ENCODE data around the gene LAMA5. TPM values are rescaled to one million over a fixed set of nuclear protein-coding genes. Genes with fewer than 3 reads are reported as not detected.

Gene LAMA5
- total RNA-seq, 2 experiments from 2014 or later, result 0.99 to 1.9 TPM

DNA sequence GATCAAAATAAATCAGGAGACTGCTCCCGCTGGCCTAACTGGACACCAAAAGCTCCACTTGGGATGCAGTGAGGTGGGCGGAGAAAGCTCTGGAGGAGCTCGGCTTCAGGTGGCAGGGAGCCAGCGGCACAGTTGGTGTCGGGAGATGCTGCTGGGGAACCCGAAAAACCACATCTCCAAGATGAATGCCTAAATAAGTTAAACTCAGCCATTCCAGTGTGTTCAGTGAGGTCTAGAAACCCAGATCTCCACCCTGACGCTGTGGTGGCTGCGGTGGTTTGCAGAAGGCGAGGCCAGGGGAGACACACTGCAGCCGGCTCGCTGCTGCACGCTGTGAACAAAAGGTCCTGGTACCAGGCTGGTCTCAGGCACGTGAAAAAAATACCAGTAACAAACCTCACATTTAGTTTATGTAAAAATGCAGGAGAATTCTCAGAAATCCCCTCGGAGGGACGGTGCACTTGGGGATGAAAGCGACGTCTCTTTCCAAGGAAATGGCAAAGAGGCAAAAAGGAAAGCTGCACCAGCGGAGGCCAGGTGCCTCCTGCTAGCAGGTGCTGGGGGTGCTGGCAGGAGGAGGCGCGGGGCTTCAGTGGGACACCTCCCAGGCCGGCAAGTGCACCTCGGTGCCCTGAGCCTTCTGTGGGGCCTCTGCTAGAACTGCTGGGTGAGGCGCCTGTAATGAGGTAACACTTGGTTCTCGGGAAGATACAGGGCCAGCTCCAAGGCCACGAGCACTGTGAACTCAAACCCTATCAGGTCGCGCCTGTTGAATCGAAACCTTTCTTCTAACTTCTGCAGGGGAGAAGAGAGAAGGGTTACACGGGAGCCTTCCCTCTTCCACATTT lies 23.4 kb upstream of the LAMA5 start:
- peaks cover 29% of the 10 kb centered on the region for H3K4me1 Mint-ChIP-seq
- no peak overlapping the region for H3K27ac Mint-ChIP-seq
- ATAC-seq, result no peak
- H3K4me3 Mint-ChIP-seq, result no peak overlapping the region
- H3K36me3 Mint-ChIP-seq, result peaks cover 26% of the 10 kb centered on the region
- CTCF ChIA-PET, result interaction anchor here (1.4 kb wide), 1 partner anchor 8 kb away, joined by 4 read pairs; no protein-coding TSS in a partner anchor
- no peaks in the 10 kb centered on the region for H3K27me3 Mint-ChIP-seq
- no peaks in the 10 kb centered on the region for H3K9me3 Mint-ChIP-seq (ENCODE audit: low read depth)
- DNase-seq, result no peak

DNA sequence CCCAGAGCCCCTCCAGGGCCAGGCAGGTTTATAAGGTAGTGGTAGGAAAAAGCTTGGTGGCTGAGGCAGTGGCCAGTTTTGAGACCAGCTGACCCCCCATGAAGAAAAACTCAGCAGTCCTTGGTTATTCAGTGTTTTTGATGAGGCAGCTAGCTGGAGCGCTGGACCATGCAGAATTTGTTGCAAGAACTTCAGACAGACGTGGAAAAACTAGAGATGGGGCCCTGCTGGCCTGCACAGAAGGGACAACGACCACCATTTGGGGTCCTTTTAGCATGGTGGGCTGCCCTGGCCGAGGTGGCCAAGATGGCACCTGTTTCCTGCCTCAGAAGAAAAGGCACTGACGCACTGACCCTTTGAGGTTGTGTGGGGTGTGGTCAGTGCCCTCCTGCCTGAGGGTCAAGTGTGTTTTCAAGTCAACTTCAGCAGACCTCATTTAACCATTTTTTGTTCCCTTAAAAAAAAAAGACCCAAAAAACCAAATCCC lies 22.5 kb upstream of the LAMA5 start:
- Mint-ChIP-seq H3K4me3 (no peak overlapping the region), H3K27me3 (no peaks in the 10 kb centered on the region), H3K4me1 (peaks cover 36% of the 10 kb centered on the region), H3K27ac (no peak overlapping the region), H3K9me3 (ENCODE audit: low read depth) (no peaks in the 10 kb centered on the region), H3K36me3 (peaks cover 26% of the 10 kb centered on the region)
- DNase-seq (no peak), ATAC-seq (no peak)
- CTCF ChIA-PET, result no interaction called here

DNA sequence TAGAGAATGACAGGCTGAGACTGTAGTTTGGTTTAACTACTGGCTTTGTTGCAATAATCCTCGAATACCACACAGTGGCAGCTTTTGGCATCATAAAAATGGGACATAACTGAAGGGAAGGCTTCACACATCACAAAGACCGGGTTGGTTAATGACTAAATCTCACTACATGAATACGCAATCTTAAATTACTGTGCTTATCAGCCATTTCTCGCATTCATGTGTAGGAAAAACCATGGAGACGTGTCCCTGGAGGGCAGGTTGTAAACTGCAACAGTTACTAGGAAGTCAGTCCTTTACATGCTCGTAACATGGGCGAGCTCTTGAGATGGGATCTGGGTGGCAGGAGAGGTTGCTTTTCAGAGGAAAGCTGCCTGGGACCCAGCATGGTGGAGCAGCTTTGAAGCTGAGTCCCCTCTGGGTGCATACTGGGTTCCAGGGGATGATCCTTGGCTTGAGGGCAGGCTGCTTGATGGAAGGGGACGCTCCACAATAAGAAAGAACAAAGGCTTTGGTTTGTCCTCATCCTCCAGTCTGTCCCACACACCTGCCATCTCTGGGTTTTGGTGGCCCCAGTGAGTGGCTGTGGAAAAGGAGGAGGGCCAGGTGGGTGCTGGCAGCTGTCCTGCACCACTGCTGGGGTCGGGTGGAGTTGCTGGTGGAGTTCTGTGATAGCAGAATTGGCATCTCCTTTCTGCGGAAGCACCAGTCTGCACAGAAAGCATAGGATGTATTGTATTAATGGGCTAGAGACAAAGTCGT lies 21.9 kb upstream of the LAMA5 start:
- peak overlapping the region; percentile 9 for H3K27ac Mint-ChIP-seq
- CTCF ChIA-PET, result no interaction called here
- ATAC-seq (no peak), DNase-seq (no peak)
- peaks cover 26% of the 10 kb centered on the region for H3K36me3 Mint-ChIP-seq
- peak overlapping the region; percentile 92 for H3K4me3 Mint-ChIP-seq
- no peaks in the 10 kb centered on the region for H3K27me3 Mint-ChIP-seq
- H3K9me3 Mint-ChIP-seq (ENCODE audit: low read depth), result no peaks in the 10 kb centered on the region
- peaks cover 40% of the 10 kb centered on the region for H3K4me1 Mint-ChIP-seq

DNA sequence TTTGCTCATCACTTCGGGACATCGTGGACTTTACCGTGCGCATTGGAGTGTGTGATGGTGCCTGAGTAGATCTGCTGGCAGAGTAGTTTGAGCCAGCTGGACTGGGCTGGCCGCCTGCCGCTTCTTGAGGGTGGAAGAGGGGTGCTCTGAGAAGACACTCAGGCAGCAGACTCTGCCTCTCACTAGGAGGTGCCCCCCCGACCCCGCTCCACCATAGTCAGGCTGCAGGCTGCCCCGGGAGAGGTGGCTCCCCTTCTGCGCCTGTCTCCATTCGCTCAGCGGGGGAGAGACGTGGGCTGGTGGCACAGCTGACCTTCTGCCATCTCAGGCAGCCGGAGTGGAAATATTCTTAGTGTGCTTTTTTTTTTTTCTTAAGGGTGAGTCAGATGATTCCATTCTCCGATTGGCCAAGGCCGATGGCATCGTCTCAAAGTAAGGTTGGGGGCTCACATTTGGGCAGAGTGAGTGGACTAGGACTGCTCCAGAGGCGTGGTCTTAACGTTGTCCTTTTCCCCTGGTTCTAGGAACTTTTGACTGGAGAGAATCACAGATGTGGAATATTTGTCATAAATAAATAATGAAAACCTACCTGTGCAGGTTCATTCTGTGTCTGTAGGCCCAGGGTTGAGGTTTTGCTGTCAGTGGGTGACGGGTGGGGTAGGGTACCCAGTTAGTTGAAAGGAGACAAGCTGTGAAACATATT lies 21.0 kb upstream of the LAMA5 start:
- Mint-ChIP-seq H3K4me1 (peaks cover 44% of the 10 kb centered on the region), H3K4me3 (peak overlapping the region; percentile 92), H3K27me3 (no peaks in the 10 kb centered on the region), H3K27ac (peak overlapping the region; percentile 92), H3K9me3 (ENCODE audit: low read depth) (no peaks in the 10 kb centered on the region), H3K36me3 (peaks cover 26% of the 10 kb centered on the region)
- CTCF ChIA-PET, result interaction anchor here (0.7 to 2.0 kb wide), 3 partner anchors 85 to 827 kb away, joined by 3 to 11 read pairs (median 3); partner anchors contain the start of gene ADRM1
- DNase-seq (no peak), ATAC-seq (no peak)

DNA sequence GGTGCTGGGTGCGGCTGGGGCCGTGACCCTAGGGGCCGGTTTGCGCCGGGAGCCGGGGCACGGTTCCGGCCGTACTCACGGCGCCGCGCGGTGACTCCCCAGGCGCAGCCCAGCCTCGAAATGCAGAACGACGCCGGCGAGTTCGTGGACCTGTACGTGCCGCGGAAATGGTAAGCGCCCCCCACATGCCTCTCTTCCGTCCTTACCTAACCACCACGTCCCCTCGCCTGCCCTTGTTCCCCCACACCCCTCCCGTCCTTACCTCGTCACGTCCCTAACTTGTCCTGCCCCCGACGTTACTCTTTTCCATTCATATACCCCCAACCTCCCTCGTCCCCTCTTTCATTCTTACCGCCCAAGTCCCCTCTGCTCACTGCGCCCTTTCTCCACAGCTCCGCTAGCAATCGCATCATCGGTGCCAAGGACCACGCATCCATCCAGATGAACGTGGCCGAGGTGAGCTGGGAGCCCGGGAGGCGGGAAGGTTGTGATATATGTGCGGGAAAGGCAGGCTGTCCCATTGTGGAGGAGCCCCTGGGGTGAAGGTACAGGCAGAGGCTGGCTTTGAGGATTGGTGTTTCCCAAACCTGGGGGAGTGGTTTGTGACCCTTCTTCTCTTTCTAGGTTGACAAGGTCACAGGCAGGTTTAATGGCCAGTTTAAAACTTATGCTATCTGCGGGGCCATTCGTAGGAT lies 20.3 kb upstream of the LAMA5 start:
- peak overlapping the region; percentile 92 for H3K4me3 Mint-ChIP-seq
- ATAC-seq, result no peak
- peak overlapping the region; percentile 92 for H3K27ac Mint-ChIP-seq
- peaks cover 28% of the 10 kb centered on the region for H3K36me3 Mint-ChIP-seq
- H3K4me1 Mint-ChIP-seq, result peaks cover 48% of the 10 kb centered on the region
- H3K27me3 Mint-ChIP-seq, result no peaks in the 10 kb centered on the region
- CTCF ChIA-PET, result interaction anchor here (0.7 to 2.0 kb wide), 4 partner anchors 85 to 836 kb away, joined by 3 to 11 read pairs (median 3); partner anchors contain the start of gene ADRM1
- no peaks in the 10 kb centered on the region for H3K9me3 Mint-ChIP-seq (ENCODE audit: low read depth)
- peak; percentile 52 for DNase-seq

DNA sequence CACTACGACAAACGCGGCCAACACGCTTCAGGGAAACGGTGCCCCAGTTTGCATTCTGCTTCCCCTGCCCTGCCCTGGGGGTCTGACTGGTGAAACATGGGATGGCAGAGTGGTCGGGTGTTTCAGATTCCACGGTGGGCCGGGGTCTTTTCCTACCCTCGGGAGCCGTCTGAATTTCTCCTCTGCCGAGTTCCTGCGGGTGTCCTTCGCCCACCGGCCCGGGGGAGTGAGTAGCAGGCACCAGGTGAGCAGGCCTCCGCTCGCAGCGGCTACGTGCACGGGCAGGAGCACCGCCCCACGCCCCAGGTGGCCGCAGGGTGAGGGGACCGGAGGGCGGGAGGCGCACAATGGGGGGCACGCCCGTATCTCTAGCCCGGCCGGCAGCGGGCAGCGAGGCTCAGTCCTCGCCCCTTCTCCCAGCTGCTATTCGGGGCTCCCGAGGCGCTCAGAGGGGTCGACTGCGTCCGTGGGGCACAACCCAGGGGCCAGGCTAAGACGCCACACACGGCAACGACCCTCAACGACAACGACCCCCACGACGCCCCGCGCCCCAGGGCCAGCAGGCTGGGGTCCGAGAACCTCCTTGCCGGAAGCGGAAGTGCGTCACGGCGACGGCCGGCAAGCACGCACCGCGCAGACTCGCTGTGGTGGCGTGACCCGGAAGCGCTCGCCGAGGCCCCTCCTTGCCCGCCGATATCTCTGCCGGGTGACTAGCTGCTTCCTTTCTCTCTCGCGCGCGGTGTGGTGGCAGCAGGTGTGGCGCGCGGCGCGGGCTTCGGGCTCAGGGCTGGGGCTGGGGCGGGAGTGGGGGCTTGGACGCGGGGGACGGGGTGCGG lies 19.5 kb upstream of the LAMA5 start, which contains the start of gene RPS21:
RPS21 (plus strand) TSS at position 721 of the 836 bp plus-strand sequence. CDS start 236 bp downstream, outside the sequence.
- H3K4me1 Mint-ChIP-seq, result peaks cover 51% of the 10 kb centered on the region

DNA sequence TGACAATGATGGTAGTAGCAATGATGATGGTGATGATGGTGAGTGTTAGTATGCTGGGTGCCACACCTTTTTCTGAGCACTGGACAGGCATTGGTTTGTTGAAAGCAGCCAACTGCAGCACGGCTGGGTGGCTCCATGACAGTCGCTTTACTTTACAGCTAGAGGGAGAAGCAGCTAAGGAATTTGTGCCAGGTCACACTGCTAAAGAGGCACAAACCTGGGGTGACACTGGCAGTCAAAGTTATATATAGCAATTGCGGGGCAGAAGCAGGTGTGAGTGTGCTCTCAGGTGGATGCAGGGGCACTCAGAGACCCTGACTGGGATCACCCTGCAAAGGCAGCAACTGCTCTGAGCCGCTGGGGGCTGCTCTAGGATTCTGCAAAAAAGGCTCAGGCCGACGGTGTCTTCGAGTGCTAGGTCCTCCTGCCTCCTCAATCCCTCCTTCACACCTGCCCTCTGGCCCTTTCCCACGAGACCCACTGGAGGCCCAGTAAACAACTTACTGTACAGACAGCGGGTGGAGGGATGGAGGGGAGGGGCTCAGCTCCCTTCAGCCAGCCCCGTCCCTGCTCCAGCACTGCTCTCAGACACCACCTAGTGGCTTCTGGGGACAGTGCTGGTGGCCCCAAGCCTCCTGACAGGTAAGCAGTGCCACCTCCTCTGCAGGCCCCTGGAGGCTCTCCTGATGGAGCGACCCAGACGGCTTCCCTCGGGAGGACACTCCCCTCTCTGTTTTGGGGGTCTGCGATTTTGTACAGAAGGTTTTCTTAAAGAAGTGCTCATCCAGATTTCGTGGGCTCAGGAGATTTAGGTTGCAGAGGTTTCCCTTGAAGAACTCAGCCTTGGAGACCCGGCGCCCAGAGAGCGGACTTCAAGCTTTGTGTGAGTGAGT lies 15.4 kb upstream of the LAMA5 start:
- DNase-seq (peak; percentile 84), ATAC-seq (peak; percentile 58)
- H3K27me3 Mint-ChIP-seq, result no peaks in the 10 kb centered on the region
- H3K27ac Mint-ChIP-seq, result peak overlapping the region; percentile 22
- H3K4me1 Mint-ChIP-seq, result peaks cover 28% of the 10 kb centered on the region
- CTCF ChIA-PET, result interaction anchor here (1.0 to 1.5 kb wide), 10 partner anchors 8 to 372 kb away, joined by 3 to 11 read pairs (median 6); partner anchors contain the start of gene ADRM1
- H3K36me3 Mint-ChIP-seq, result peaks cover 10% of the 10 kb centered on the region
- H3K4me3 Mint-ChIP-seq, result no peak overlapping the region
- peaks cover 4% of the 10 kb centered on the region for H3K9me3 Mint-ChIP-seq (ENCODE audit: low read depth)

More for the DNA sequence above, 19.5 kb upstream of the LAMA5 start, which contains the start of gene RPS21:
- Mint-ChIP-seq H3K36me3 (peaks cover 33% of the 10 kb centered on the region), H3K9me3 (ENCODE audit: low read depth) (peaks cover 4% of the 10 kb centered on the region), H3K27me3 (no peaks in the 10 kb centered on the region), H3K27ac (peak within 1 kb of the TSS; percentile 92), H3K4me3 (peak within 1 kb of the TSS; percentile 92)
- DNase-seq (peak; percentile 95), ATAC-seq (peak; percentile 94)
- CTCF ChIA-PET, result interaction anchor here (0.8 to 2.0 kb wide), 5 partner anchors 19 to 837 kb away, joined by 3 to 11 read pairs (median 3); partner anchors contain the start of genes ADRM1 and LAMA5

DNA sequence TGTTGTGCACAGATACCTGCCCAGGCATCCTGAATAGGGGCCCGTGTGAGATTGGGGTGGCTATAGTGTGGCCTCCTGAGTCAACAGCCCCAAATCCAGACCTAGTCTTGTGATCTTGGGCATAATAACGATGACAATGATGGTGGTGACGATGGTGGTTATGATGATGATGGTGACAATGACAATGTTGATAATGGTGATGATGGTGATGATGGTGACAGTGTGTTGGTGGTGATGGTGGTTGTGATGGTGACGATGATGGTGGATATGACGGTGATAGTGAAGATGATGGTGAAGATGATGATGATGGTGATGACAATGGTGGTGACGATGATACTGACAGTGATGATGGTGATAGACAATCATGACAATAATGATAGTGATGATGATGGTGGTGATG lies 14.7 kb upstream of the LAMA5 start:
- Mint-ChIP-seq H3K36me3 (peaks cover 7% of the 10 kb centered on the region), H3K27ac (no peak overlapping the region), H3K4me1 (peaks cover 26% of the 10 kb centered on the region), H3K4me3 (no peak overlapping the region), H3K9me3 (ENCODE audit: low read depth) (peaks cover 4% of the 10 kb centered on the region), H3K27me3 (no peaks in the 10 kb centered on the region)
- CTCF ChIA-PET, result interaction anchor here (1.1 to 1.4 kb wide), 2 partner anchors 17 to 29 kb away, joined by 3 to 8 read pairs; no protein-coding TSS in a partner anchor
- DNase-seq (no peak), ATAC-seq (no peak)

DNA sequence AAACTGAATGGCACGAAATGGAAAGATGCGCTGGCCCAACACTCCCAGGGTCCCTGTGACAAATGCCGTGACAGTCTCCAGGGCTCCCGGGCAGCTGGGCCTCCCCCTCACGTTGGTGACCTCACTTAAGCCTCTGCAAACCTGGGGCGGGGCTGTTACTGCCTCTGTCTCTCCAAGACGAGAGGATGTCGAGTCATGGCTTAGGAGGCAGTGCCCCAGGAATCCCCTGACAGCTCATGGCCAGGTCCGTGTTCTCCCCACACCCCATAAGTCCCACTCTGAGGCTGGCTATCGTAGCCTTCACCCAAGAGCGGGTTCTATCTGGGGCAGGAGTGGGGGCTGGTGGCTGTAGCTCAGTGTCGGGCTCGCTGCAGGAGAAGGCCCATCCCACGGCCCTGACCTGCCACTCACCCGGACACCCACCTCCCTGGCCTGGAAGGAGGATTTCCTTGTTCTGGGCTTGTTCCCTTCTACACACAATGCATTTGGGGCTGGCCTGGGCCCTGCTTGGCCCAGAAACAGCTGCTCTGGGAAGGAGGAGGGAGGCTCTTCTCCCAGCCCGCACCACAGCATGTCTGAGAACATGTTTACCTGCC lies 14.2 kb upstream of the LAMA5 start:
- CTCF ChIA-PET, result interaction anchor here (1.1 to 1.4 kb wide), 2 partner anchors 16 to 29 kb away, joined by 3 to 8 read pairs; no protein-coding TSS in a partner anchor
- H3K27me3 Mint-ChIP-seq, result no peaks in the 10 kb centered on the region
- H3K36me3 Mint-ChIP-seq, result peaks cover 7% of the 10 kb centered on the region
- peaks cover 4% of the 10 kb centered on the region for H3K9me3 Mint-ChIP-seq (ENCODE audit: low read depth)
- H3K27ac Mint-ChIP-seq, result no peak overlapping the region
- H3K4me3 Mint-ChIP-seq, result no peak overlapping the region
- DNase-seq (no peak), ATAC-seq (no peak)
- H3K4me1 Mint-ChIP-seq, result peaks cover 26% of the 10 kb centered on the region

DNA sequence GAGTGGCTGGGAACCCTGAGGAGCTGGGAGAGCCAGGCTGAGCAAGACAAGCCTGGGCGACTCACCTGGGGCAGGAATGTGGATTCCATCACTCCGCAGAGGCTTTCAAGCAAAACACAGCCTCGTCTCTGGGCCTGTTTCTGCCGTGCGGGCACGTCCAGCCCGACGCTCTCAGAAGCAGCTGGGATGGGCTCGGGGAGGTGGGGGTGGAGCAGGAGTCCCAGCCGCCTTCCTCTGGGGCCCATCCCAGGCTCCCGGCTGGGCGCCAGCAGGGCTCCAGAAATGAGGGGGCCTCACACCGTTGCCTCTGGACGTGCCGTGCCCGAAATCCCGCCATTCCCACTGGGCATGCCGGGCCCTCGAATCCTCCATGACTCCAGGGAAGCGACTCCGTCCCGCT lies 11.1 kb upstream of the LAMA5 start:
- H3K9me3 Mint-ChIP-seq (ENCODE audit: low read depth), result peaks cover 4% of the 10 kb centered on the region
- ATAC-seq (no peak), DNase-seq (no peak)
- H3K27me3 Mint-ChIP-seq, result no peaks in the 10 kb centered on the region
- H3K27ac Mint-ChIP-seq, result no peak overlapping the region
- CTCF ChIA-PET, result no interaction called here
- H3K4me3 Mint-ChIP-seq, result no peak overlapping the region
- peaks cover 7% of the 10 kb centered on the region for H3K4me1 Mint-ChIP-seq
- peaks cover 7% of the 10 kb centered on the region for H3K36me3 Mint-ChIP-seq

All from activated CD8-positive, alpha-beta memory T cell treated with anti-CD3 and anti-CD28 coated beads, Interleukin-2, amount 10 ng/mL, durations not matched to agents 7 days and 5 days (primary cell).